MM.1S (cell line): ENCODE data around the gene UBN2.
"Not testable (repeated sequence)": the region's sequence is repeated elsewhere in the genome, so short reads cannot be mapped to it uniquely, and the experiment has no call there.

ENCODE experiments used
- DNase-seq: peaks from one replicate; pipeline ENCODE4 v3.0.0-alpha.2; 2015
- H2AFZ ChIP-seq: fragments of 300-600 bp; sonication (generic); 2 replicates; pipeline ENCODE4 v1.6.0; 2016; ENCODE audit warnings: antibody characterized with exemption, low read length
- H3F3A ChIP-seq: fragments of 300-600 bp; sonication (generic); 2 replicates; pipeline ENCODE4 v1.6.1; 2016; ENCODE audit warnings: mild to moderate bottlenecking, antibody characterized with exemption, low read length, moderate library complexity, mixed read lengths; ENCODE audit not compliant: insufficient read depth
- H3K27ac ChIP-seq: fragments of 300-600 bp; sonication (generic); 2 replicates; pipeline ENCODE4 v1.5.1; 2016; ENCODE audit warnings: mild to moderate bottlenecking, low read length
- H3K27me3 ChIP-seq: fragments of 300-600 bp; sonication (generic); replicated peaks from 2 replicates; pipeline ENCODE4 v1.6.0; 2016; ENCODE audit warnings: low read length; ENCODE audit not compliant: insufficient read depth
- H3K36me3 ChIP-seq: fragments of 300-600 bp; sonication (generic); replicated peaks from 2 replicates; pipeline ENCODE4 v1.6.1; 2016; ENCODE audit warnings: mild to moderate bottlenecking, low read length, mixed read lengths; ENCODE audit not compliant: insufficient read depth
- H3K4me1 ChIP-seq: fragments of 300-600 bp; sonication (generic); 2 replicates; pipeline ENCODE4 v1.6.1; 2016; ENCODE audit warnings: low read length, mixed read lengths
- H3K4me2 ChIP-seq: fragments of 300-600 bp; sonication (generic); 2 replicates; pipeline ENCODE4 v1.6.0; 2016; ENCODE audit warnings: low read depth, low read length
- H3K4me3 ChIP-seq: fragments of 300-600 bp; sonication (generic); 2 replicates; pipeline ENCODE4 v1.5.1; 2016; ENCODE audit warnings: low read length, mixed read lengths
- H3K79me2 ChIP-seq: fragments of 300-600 bp; sonication (generic); 2 replicates; pipeline ENCODE4 v1.6.1; 2016; ENCODE audit warnings: mixed run types, low read length, mixed read lengths
- H3K9ac ChIP-seq: fragments of 300-600 bp; sonication (generic); 2 replicates; pipeline ENCODE4 v1.6.1; 2016; ENCODE audit warnings: low read length, mixed read lengths
- H3K9me2 ChIP-seq: fragments of 300-600 bp; sonication (generic); replicated peaks from 2 replicates; pipeline ENCODE4 v1.6.1; 2016; ENCODE audit warnings: mild to moderate bottlenecking, low read length, mixed read lengths; ENCODE audit not compliant: insufficient read depth
- H3K9me3 ChIP-seq: fragments of 300-600 bp; sonication (generic); replicated peaks from 2 replicates; pipeline ENCODE4 v1.6.1; 2016; ENCODE audit warnings: mild to moderate bottlenecking, low read length, mixed read lengths; ENCODE audit not compliant: insufficient read depth
- H4K20me1 ChIP-seq: fragments of 300-600 bp; sonication (generic); 2 replicates; pipeline ENCODE4 v1.6.1; 2016; ENCODE audit warnings: mild to moderate bottlenecking, low read length, moderate library complexity, mixed read lengths; ENCODE audit not compliant: insufficient read depth
- CTCF ChIP-seq: fragments of 300-600 bp; sonication (generic); IDR thresholded peaks from 2 replicates; pipeline ENCODE4 v1.5.1; 2016; ENCODE audit warnings: antibody characterized with exemption, low read length, mixed read lengths
- EZH2 ChIP-seq: fragments of 300-600 bp; sonication (generic); optimal IDR thresholded peaks from 2 replicates; pipeline ENCODE3; 2017; ENCODE audit warnings: low read depth, mild to moderate bottlenecking, antibody characterized with exemption, low read length, mixed read lengths
- EZH2phosphoT487 ChIP-seq: fragments of 300-600 bp; sonication (generic); IDR thresholded peaks from 2 replicates; pipeline ENCODE4 v1.6.1; 2018; ENCODE audit warnings: antibody characterized with exemption, low read length

Gene UBN2

GRCh38 chr7:139304517-139304916 lies 73.5 kb downstream of the UBN2 start:
- H3K27me3 ChIP-seq, result no peaks in the 10 kb centered on the region
- no peaks in the 10 kb centered on the region for H3K9me3 ChIP-seq
- TF ChIP-seq EZH2, result no peak
- TF ChIP-seq CTCF, result no peak
- TF ChIP-seq EZH2phosphoT487, result no peak
- no peak overlapping the region for H3K4me2 ChIP-seq
- H3F3A ChIP-seq, result no peaks in the 10 kb centered on the region
- DNase-seq, result no peak
- no peak overlapping the region for H3K27ac ChIP-seq
- H4K20me1 ChIP-seq, result no peaks in the 10 kb centered on the region
- no peaks in the 10 kb centered on the region for H3K36me3 ChIP-seq
- H2AFZ ChIP-seq, result no peak overlapping the region
- H3K4me3 ChIP-seq, result no peak overlapping the region
- H3K9me2 ChIP-seq, result no peaks in the 10 kb centered on the region
- H3K9ac ChIP-seq, result no peak overlapping the region
- H3K79me2 ChIP-seq, result no peaks in the 10 kb centered on the region
- H3K4me1 ChIP-seq, result no peaks in the 10 kb centered on the region

- Histone ChIP-seq H3K27me3 (no peaks in the 10 kb centered on the region), H3K9ac (no peak overlapping the region), H3K4me3 (no peak overlapping the region), H3K9me2 (no peaks in the 10 kb centered on the region), H3K4me2 (no peak overlapping the region), H2AFZ (no peak overlapping the region), H3K79me2 (no peaks in the 10 kb centered on the region), H4K20me1 (no peaks in the 10 kb centered on the region), H3K27ac (no peak overlapping the region), H3K36me3 (no peaks in the 10 kb centered on the region), H3F3A (no peaks in the 10 kb centered on the region), H3K4me1 (no peaks in the 10 kb centered on the region), H3K9me3 (no peaks in the 10 kb centered on the region)
- TF ChIP-seq EZH2phosphoT487, result no peak
- TF ChIP-seq EZH2, result no peak
- no peak for TF ChIP-seq CTCF
- DNase-seq, result no peak
Observed at GRCh38 chr7:139317939-139318505, 87.0 kb downstream of the UBN2 start.

GRCh38 chr7:139321071-139321745 lies 90.2 kb downstream of the UBN2 start:
- Histone ChIP-seq H3K79me2 (no peaks in the 10 kb centered on the region), H3K9me2 (no peaks in the 10 kb centered on the region), H3K9me3 (no peaks in the 10 kb centered on the region), H3K4me2 (no peak overlapping the region), H2AFZ (no peak overlapping the region), H3F3A (no peaks in the 10 kb centered on the region), H3K27ac (no peak overlapping the region), H3K4me1 (no peaks in the 10 kb centered on the region), H3K27me3 (no peaks in the 10 kb centered on the region), H3K36me3 (no peaks in the 10 kb centered on the region), H4K20me1 (no peaks in the 10 kb centered on the region), H3K9ac (no peak overlapping the region), H3K4me3 (no peak overlapping the region)
- TF ChIP-seq CTCF, result peak; percentile 31
- no peak for TF ChIP-seq EZH2
- DNase-seq, result no peak

- not testable (repeated sequence) for H2AFZ ChIP-seq, DNase-seq, H4K20me1 ChIP-seq, H3K4me1 ChIP-seq, H3K9me3 ChIP-seq, H3K79me2 ChIP-seq, H3K27me3 ChIP-seq, H3K4me3 ChIP-seq, H3K36me3 ChIP-seq, H3K9ac ChIP-seq, H3F3A ChIP-seq, H3K9me2 ChIP-seq, H3K27ac ChIP-seq, H3K4me2 ChIP-seq
Observed at GRCh38 chr7:139324709-139325108, 93.7 kb downstream of the UBN2 start.
